Gastrocnemius medialis (tissue), 4 donors: ENCODE results near the gene NRF1. TPM values are rescaled to one million over a fixed set of nuclear protein-coding genes. Genes with fewer than 3 reads are reported as not detected.

Experiments
- ATAC-seq, 2 donors: fragments of 150-250 bp; one replicate each; pipeline ENCODE4 v1.9.1; 2016
- DNase-seq, 2 donors: peaks; one replicate each; pipeline ENCODE4 v3.0.0-alpha.2; 2019
- H3K27ac ChIP-seq, 4 donors: fragments of 200-600 bp; sonication (generic); 1 replicate in 1 of 4; 2 replicates in 3 of 4; pipeline ENCODE4 v1.5.1; 2016 to 2018; ENCODE audit warnings: mild to moderate bottlenecking in 2 of 4, moderate library complexity in 1 of 4
- H3K27me3 ChIP-seq, 3 donors: fragments of 200-600 bp; sonication (generic) in 2 of 3; 1 replicate in 1 of 3; 2 replicates in 2 of 3; pipeline versions ENCODE4 v1.5.1 to v1.6.0; 2016 to 2019; ENCODE audit warnings: mild to moderate bottlenecking in 1 of 3, moderate library complexity in 1 of 3
- H3K36me3 ChIP-seq, 2 donors: fragments of 200-600 bp; sonication (generic) in 1 of 2; one replicate each; pipeline ENCODE4 v1.5.1; 2017 to 2018
- H3K4me1 ChIP-seq, 2 donors: fragments of 200-600 bp; sonication (generic) in 1 of 2; one replicate each; pipeline ENCODE4 v1.5.1; 2016 to 2017; ENCODE audit warnings: mild to moderate bottlenecking in 2 of 2
- H3K4me3 ChIP-seq, 4 donors: fragments of 200-600 bp; sonication (generic) in 3 of 4; 1 replicate in 1 of 4; 2 replicates in 3 of 4; pipeline ENCODE4 v1.5.1; 2016 to 2019; ENCODE audit warnings: mild to moderate bottlenecking in 2 of 4
- H3K9me3 ChIP-seq, 3 donors: fragments of 200-600 bp; sonication (generic) in 2 of 3; 1 replicate in 1 of 3; 2 replicates in 2 of 3; pipeline ENCODE4 v1.5.1; 2016 to 2019
- POLR2A ChIP-seq, 2 donors: fragments of 450-650 bp; IDR thresholded peaks; one replicate each; pipeline ENCODE4 v1.6.1; 2017; ENCODE audit warnings: antibody characterized with exemption in 2 of 2, mild to moderate bottlenecking in 2 of 2, moderate library complexity in 2 of 2
- in situ Hi-C, 4 donors: fragments of 200-750 bp; cut with MboI; loops; one replicate each; pipeline versions ENCODE4 v1.15.0 to v1.8.0; 2017; ENCODE audit warnings: low sequenced_read_pairs in 4 of 4
- intact Hi-C: fragments of 100-400 bp; cut with DNase I; formaldehyde crosslinking; loops from one replicate; pipeline ENCODE4 v1.15.1; 2023; ENCODE audit warnings: low total_unique reads
- total RNA-seq, 4 donors: library from RNA; depleted of rRNA; stranded (reverse); fragments of >200 nt; gene quantifications; one replicate each; pipeline versions ENCODE4 v1.1.0 to v1.2.3, GENCODE V29; 2016
- TF ChIP-seq, protein P1 (sequence below), 5 experiments: fragments of 450-650 bp in 3 of 5; fragments of 200-600 bp in 2 of 5; sonication (generic) in 2 of 5; IDR thresholded peaks in 4 of 5; conservative IDR thresholded peaks in 1 of 5; 1 replicate in 4 of 5; 2 replicates in 1 of 5; pipeline ENCODE4 v1.5.1; 2016 to 2019; ENCODE audit warnings: antibody characterized with exemption in 5 of 5, mild to moderate bottlenecking in 3 of 5, moderate library complexity in 3 of 5

NRF1 gene
- total RNA-seq, 4 donors from 2014 or later = 11.3 to 26.3 (median 18.0) TPM

GRCh38 chr7:129729511-129729910 is 118.0 kb downstream of the NRF1 start:
- TF ChIP-seq, protein P1, sequence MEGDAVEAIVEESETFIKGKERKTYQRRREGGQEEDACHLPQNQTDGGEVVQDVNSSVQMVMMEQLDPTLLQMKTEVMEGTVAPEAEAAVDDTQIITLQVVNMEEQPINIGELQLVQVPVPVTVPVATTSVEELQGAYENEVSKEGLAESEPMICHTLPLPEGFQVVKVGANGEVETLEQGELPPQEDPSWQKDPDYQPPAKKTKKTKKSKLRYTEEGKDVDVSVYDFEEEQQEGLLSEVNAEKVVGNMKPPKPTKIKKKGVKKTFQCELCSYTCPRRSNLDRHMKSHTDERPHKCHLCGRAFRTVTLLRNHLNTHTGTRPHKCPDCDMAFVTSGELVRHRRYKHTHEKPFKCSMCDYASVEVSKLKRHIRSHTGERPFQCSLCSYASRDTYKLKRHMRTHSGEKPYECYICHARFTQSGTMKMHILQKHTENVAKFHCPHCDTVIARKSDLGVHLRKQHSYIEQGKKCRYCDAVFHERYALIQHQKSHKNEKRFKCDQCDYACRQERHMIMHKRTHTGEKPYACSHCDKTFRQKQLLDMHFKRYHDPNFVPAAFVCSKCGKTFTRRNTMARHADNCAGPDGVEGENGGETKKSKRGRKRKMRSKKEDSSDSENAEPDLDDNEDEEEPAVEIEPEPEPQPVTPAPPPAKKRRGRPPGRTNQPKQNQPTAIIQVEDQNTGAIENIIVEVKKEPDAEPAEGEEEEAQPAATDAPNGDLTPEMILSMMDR (IDR thresholded peaks at IDR 0.05 in 4 of 5, conservative IDR thresholded peaks at IDR 0.05 in 1 of 5) = no peak
- TF ChIP-seq POLR2A (IDR thresholded peaks at IDR 0.05) = no peak
- in situ Hi-C loops = no loop called here
- H3K4me3 ChIP-seq = no peak overlapping the region
- peaks cover 0 to 22% of the 10 kb centered on the region in 2 donors for H3K36me3 ChIP-seq
- H3K27me3 ChIP-seq = no peaks in the 10 kb centered on the region
- no peak for DNase-seq
- ATAC-seq = no peak
- intact Hi-C loops = no loop called here
- H3K9me3 ChIP-seq = no peaks in the 10 kb centered on the region
- peaks cover 10% of the 10 kb centered on the region in 2 donors for H3K4me1 ChIP-seq
- H3K27ac ChIP-seq = no peak overlapping the region

- peaks cover 14 to 15% of the 10 kb centered on the region in 2 donors for H3K4me1 ChIP-seq
- peaks cover 0 to 22% of the 10 kb centered on the region in 2 donors for H3K36me3 ChIP-seq
- ATAC-seq = no peak
- DNase-seq = no peak
- TF ChIP-seq, protein P1 (IDR thresholded peaks at IDR 0.05 in 4 of 5, conservative IDR thresholded peaks at IDR 0.05 in 1 of 5) = no peak
- TF ChIP-seq POLR2A (IDR thresholded peaks at IDR 0.05) = no peak
- no peaks in the 10 kb centered on the region for H3K9me3 ChIP-seq
- no peak overlapping the region for H3K27ac ChIP-seq
- H3K4me3 ChIP-seq = no peak overlapping the region
- H3K27me3 ChIP-seq = no peaks in the 10 kb centered on the region
- intact Hi-C loops = no loop called here
- in situ Hi-C loops = no loop called here
These were observed 118.6 kb downstream of the NRF1 start for GRCh38 chr7:129730159-129730558.

DNA sequence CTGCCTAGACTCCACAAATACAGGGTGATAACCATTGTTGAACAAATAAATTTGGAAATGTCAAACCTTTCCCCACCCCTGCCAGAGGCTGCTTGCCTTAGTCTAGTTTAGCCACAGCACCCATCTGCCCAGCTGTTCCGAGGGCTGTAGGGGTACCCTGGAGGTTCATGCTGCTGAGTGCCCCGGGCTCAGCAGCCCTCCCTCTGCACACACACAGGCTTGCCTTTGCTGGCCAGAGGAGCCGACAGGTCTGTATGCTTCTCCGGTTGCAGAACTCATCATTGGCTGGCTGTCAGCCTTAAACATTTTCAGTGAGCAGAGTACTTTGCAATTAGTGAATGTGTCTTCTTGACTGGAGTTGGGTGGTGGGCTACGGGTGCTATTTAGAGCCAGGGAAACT is 122.9 kb downstream of the NRF1 start:
- peaks cover 0 to 8% of the 10 kb centered on the region in 2 donors for H3K36me3 ChIP-seq
- no peak for TF ChIP-seq POLR2A (IDR thresholded peaks at IDR 0.05)
- TF ChIP-seq, protein P1 (IDR thresholded peaks at IDR 0.05 in 4 of 5, conservative IDR thresholded peaks at IDR 0.05 in 1 of 5) = no peak
- no peaks in the 10 kb centered on the region for H3K27me3 ChIP-seq
- in situ Hi-C loops = no loop called here
- ATAC-seq (no peak), DNase-seq (peak; percentile 12 to 30)
- H3K4me3 ChIP-seq = no peak overlapping the region
- no peaks in the 10 kb centered on the region for H3K9me3 ChIP-seq
- intact Hi-C loops = no loop called here
- H3K4me1 ChIP-seq = peaks cover 29 to 33% of the 10 kb centered on the region in 2 donors
- peak overlapping the region; percentile 33 to 60 (median 40) for H3K27ac ChIP-seq

DNA sequence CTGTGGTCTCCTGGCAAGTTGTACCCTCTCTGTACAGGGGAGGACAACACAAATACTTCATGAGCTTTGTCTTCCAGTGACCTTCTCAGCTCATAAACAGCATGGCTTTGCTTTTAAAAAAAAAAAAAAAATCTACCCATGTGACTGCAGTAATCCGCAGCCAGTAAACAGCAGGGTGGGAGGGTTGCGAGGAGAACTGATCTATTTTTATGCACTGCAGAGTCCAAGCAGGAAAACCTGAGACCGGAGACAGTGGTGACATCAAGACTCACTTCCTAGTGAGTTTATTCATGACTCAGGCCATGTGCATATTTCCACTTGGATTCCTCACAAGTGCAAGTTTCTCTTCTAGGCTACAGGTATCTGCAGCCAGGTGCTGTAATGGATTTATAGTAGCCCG is 127.9 kb downstream of the NRF1 start:
- DNase-seq = peak; percentile 78 to 90

More for the DNA sequence above, 127.9 kb downstream of the NRF1 start:
- H3K36me3 ChIP-seq = no peaks in the 10 kb centered on the region
- H3K9me3 ChIP-seq = no peaks in the 10 kb centered on the region
- ATAC-seq = peak; percentile 92 to 93
- no peak overlapping the region for H3K4me3 ChIP-seq
- intact Hi-C loops = no loop called here
- peak overlapping the region; percentile 85 to 93 (median 89) for H3K27ac ChIP-seq
- in situ Hi-C loops = no loop called here
- no peaks in the 10 kb centered on the region for H3K27me3 ChIP-seq
- peaks cover 49 to 54% of the 10 kb centered on the region in 2 donors for H3K4me1 ChIP-seq
- peak in 1 of 2 donors; percentile 20 for TF ChIP-seq POLR2A (IDR thresholded peaks at IDR 0.05)
- TF ChIP-seq, protein P1 (IDR thresholded peaks at IDR 0.05 in 4 of 5, conservative IDR thresholded peaks at IDR 0.05 in 1 of 5) = no peak
